WERI-Rb-1 (cell line): Measurements from ENCODE around the gene ALG6.

ENCODE experiments used
- DNase-seq: peaks from one replicate; pipeline ENCODE4 v3.0.0-alpha.2; 2020
- H3K27ac ChIP-seq: fragments of 250-450 bp; sonication (Bioruptor Pico); 2 replicates; pipeline ENCODE4 v1.5.1; 2020; ENCODE audit warnings: mild to moderate bottlenecking, moderate library complexity
- H3K27me3 ChIP-seq: fragments of 250-450 bp; sonication (Bioruptor Pico); 2 replicates; pipeline ENCODE4 v1.5.1; 2021; ENCODE audit warnings: mild to moderate bottlenecking, low read depth, moderate library complexity; ENCODE audit not compliant: insufficient read depth, severe bottlenecking
- H3K36me3 ChIP-seq: fragments of 250-450 bp; sonication (Bioruptor Pico); 2 replicates; pipeline ENCODE4 v1.5.1; 2020; ENCODE audit warnings: mild to moderate bottlenecking, moderate library complexity
- H3K4me3 ChIP-seq: 2 replicates; pipeline ENCODE4 v1.5.1; 2011; ENCODE audit warnings: low read depth, mild to moderate bottlenecking, control low read depth, low read length
- H3K9me3 ChIP-seq: fragments of 250-450 bp; sonication (Bioruptor Pico); 2 replicates; pipeline ENCODE4 v1.5.1; 2021; ENCODE audit warnings: mild to moderate bottlenecking, moderate library complexity; ENCODE audit not compliant: severe bottlenecking
- CTCF ChIP-seq: IDR thresholded peaks from 2 replicates; pipeline ENCODE4 v1.5.1; 2011; ENCODE audit warnings: low read depth, mild to moderate bottlenecking, control low read depth, inconsistent platforms, low read length

The ALG6 gene

GRCh38 chr1:63403386-63403785 is 36.0 kb downstream of the ALG6 start:
- Histone ChIP-seq H3K27me3 (no peaks in the 10 kb centered on the region), H3K36me3 (no peaks in the 10 kb centered on the region), H3K9me3 (no peaks in the 10 kb centered on the region), H3K27ac (no peak overlapping the region), H3K4me3 (no peak overlapping the region)
- TF ChIP-seq CTCF: no peak
- no peak for DNase-seq

- H3K36me3 ChIP-seq: no peaks in the 10 kb centered on the region
- no peak for TF ChIP-seq CTCF
- no peak overlapping the region for H3K4me3 ChIP-seq
- peak; percentile 42 for DNase-seq
- H3K9me3 ChIP-seq: no peaks in the 10 kb centered on the region
- H3K27ac ChIP-seq: no peak overlapping the region
- H3K27me3 ChIP-seq: no peaks in the 10 kb centered on the region
These were observed 37.6 kb downstream of the ALG6 start for GRCh38 chr1:63405021-63405420.

- H3K27me3 ChIP-seq: no peaks in the 10 kb centered on the region
- no peaks in the 10 kb centered on the region for H3K36me3 ChIP-seq
- no peaks in the 10 kb centered on the region for H3K9me3 ChIP-seq
- no peak for TF ChIP-seq CTCF
- no peak overlapping the region for H3K4me3 ChIP-seq
- DNase-seq: no peak
- H3K27ac ChIP-seq: no peak overlapping the region
These were observed 38.6 kb downstream of the ALG6 start for GRCh38 chr1:63405987-63406386.

GRCh38 chr1:63407002-63407401 is 39.6 kb downstream of the ALG6 start:
- no peaks in the 10 kb centered on the region for H3K36me3 ChIP-seq
- H3K9me3 ChIP-seq: no peaks in the 10 kb centered on the region
- H3K27me3 ChIP-seq: no peaks in the 10 kb centered on the region
- no peak for TF ChIP-seq CTCF
- H3K4me3 ChIP-seq: no peak overlapping the region
- no peak for DNase-seq
- H3K27ac ChIP-seq: no peak overlapping the region

- H3K27ac ChIP-seq: no peak overlapping the region
- no peaks in the 10 kb centered on the region for H3K9me3 ChIP-seq
- H3K4me3 ChIP-seq: no peak overlapping the region
- no peaks in the 10 kb centered on the region for H3K36me3 ChIP-seq
- no peak for DNase-seq
- TF ChIP-seq CTCF: no peak
- H3K27me3 ChIP-seq: no peaks in the 10 kb centered on the region
These were observed 40.9 kb downstream of the ALG6 start for GRCh38 chr1:63408331-63408730.

GRCh38 chr1:63411066-63411465 is 43.6 kb downstream of the ALG6 start:
- no peaks in the 10 kb centered on the region for H3K9me3 ChIP-seq
- no peaks in the 10 kb centered on the region for H3K36me3 ChIP-seq
- no peak for TF ChIP-seq CTCF
- no peak overlapping the region for H3K27ac ChIP-seq
- no peak for DNase-seq
- no peaks in the 10 kb centered on the region for H3K27me3 ChIP-seq
- no peak overlapping the region for H3K4me3 ChIP-seq
